HG02642 (cell line): ENCODE measurements around the gene PRAMEF8.
"Not testable (repeated sequence)": the region's sequence is repeated elsewhere in the genome, so short reads cannot be mapped to it uniquely, and the experiment has no call there.

Source experiments
- ATAC-seq: cut with Tn5 transposase; IDR thresholded peaks from one replicate; pipeline ENCODE4 v1.9.1; 2021; ENCODE audit warnings: mild to moderate bottlenecking; ENCODE audit not compliant: unreplicated experiment, poor library complexity

The PRAMEF8 gene

DNA sequence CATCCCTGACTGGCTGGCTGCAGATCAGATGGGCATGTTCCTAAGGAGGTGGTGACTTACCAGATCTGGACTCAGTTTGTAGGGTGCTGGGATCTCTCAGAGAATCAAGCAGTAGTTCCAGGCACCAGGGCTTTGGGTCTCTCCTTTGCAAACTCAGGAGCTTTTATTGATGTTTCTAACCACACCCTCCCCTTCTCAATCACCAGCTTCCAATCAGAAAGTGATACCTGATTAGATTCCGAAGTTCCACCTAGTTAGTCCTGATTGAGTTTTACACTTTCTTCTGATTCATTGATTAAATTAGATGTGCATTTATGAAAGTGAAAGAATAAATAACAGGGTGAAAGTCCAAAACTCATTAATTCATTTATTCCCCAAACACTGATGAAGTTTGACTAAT, at the start of gene PRAMEF8:
Gene PRAMEF8 (minus strand): TSS at position 101 of the 400 bp plus-strand sequence. CDS start 1,046 bp downstream, outside the sequence.
- ATAC-seq, result not testable (repeated sequence)

GRCh38 chr1:13315281-13315680, 30.3 kb upstream of the PRAMEF8 start, which contains the start of gene PRAMEF15:
PRAMEF15 (plus strand) TSS chr1:13315581; CDS start chr1:13318408, 2,827 bp downstream.
- not testable (repeated sequence) for ATAC-seq

DNA sequence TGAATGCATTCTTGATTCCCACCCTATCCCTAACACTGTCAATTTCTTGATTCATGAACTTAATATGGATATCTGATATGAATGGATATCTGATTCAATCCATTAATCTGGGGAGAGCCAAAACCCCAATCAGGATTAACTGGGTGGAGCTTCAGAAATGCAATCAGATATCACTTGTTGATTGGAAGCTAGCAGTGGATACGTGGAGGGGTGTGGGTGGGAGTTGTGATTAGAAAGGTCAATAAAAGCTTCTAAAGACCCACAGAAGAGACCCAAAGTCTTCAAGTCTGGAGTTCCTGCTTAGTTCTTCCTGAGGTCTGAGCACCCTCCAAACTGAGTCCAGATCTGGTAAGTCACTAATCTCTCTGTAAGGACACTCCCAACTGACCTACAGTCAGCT, 18.3 kb upstream of the PRAMEF8 start, which contains the start of gene PRAMEF33:
Gene PRAMEF33 (plus strand): TSS at position 301 of the 400 bp plus-strand sequence. CDS start 2,416 bp downstream, outside the sequence.
- ATAC-seq, result not testable (repeated sequence)

DNA sequence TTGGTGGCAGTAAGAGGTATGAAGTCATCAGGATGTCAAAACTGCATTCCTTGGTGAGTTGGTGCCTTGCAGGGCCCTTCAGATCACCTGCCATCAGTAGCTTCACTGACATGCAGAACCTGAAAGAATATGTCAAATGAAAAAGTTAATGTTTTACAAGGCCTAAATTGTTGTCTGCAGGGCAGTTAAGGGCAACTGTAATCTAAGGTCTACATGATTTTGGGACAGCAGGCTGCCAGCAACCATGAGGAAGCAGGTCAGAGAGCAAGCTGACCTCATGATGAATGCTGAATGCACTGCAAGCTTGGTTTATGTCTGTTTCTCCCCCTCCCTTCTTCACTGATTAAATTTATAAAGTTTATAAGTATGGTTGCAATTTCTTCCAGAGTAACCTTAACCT, 17.3 kb upstream of the PRAMEF8 start:
- not testable (repeated sequence) for ATAC-seq

DNA sequence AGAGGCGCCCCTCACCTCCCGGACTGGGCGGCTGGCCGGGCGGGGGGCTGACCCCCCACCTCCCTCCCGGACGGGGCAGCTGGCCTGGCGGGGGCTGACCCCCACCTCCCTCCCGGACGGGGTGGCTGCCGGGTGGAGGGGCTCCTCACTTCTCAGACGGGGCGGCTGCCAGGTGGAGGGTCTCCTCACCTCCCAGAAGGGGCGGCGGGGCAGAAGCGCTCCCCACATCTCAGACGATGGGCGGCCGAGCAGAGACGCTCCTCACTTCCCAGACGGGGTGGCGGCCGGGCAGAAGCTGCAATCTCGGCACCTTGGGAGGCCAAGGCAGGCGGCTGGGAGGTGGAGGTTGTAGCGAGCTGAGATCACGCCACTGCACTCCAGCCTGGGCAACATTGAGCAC, 13.8 kb upstream of the PRAMEF8 start:
- not testable (repeated sequence) for ATAC-seq

DNA sequence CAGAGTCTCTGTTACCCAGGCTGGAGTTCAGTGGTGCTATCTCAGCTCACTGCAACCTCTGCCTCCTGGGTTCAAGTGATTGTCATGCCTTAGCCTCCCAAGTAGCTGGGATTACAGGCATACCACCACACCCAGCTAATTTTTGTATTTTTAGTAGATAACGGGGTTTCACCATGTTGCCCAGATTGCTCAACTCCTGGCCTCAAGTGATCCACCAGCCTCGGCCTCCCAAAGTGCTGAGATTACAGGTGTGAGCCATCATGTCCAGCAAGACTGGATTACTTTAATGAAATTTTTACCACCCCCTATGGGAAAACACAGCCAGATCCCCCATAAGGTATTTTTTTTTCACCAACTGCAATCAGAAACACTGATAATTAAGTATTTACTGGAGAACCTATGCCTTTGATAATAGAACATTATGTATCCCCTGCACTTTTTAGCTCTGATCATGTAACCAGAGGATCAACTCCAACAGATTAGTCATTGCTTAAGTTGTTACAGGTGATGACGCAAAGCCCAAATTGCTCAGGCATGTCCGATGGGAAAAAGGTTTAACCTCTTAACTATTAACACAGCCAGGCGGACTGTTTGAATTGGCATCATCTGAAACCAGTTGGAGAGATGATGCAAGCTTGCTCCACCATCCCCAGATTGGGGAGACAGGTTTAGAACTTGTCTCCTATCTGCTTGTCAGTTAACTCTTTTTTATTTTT, 12.4 kb upstream of the PRAMEF8 start:
- not testable (repeated sequence) for ATAC-seq

DNA sequence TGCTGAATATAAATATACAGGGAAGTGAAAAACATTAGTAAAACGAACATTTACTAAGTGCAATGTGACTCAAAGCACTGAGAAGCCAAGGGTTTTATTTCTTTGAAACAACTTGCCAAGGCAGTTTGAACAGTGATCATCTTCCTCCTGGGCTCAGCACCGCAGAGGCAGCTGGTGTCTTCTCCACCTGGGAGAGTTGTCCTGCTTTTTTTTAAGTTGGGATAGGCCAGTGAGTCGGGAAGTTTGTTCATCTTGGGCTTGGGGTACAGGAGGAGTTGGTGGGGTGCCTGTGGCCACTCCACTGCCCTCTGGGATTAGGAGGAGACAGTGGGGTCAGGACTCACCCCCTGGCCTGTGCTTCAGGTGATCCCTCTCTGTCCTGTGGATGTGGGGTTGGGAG, 4.1 kb upstream of the PRAMEF8 start:
- ATAC-seq, result not testable (repeated sequence)

GRCh38 chr1:13279617-13280016, 5.3 kb downstream of the PRAMEF8 start:
- not testable (repeated sequence) for ATAC-seq

DNA sequence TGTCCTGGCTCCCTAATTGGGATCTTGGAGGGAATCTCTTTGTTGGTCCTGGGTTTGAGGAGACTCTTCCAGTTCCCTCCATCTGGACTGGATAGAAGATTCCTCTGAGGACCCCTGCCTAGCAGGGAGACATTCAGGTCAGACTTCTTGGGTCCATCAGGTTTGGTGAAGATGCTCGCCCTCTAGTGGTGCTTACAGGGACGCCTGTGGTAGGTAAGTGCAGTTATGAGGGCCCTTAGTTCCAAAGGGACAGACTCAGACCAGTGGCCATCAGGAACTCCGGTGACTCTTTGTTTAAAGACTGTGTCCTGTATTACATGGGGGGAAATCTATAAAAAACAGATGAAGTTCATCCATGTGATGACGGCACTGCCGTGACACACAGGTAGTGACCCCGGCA, 7.9 kb downstream of the PRAMEF8 start:
- ATAC-seq, result not testable (repeated sequence)

DNA sequence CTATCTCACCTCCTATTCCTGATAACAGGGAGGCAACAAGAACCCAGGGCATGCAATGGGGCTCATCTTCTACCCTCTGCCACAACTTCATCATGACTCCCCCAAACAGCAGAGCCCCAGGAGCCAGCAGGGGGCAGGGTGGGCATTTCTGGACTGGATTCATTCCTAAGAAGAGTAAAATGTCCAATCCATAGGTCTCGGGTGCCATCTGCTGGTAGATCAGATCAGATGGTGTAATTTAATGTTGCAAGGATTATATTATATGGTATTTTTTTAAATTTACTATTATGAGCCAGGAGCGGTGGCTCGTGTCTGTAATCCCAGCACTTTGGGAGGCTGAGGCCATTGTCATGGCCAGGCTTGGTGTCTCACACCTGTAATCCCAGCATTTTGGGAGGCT, 19.8 kb downstream of the PRAMEF8 start:
- not testable (repeated sequence) for ATAC-seq

DNA sequence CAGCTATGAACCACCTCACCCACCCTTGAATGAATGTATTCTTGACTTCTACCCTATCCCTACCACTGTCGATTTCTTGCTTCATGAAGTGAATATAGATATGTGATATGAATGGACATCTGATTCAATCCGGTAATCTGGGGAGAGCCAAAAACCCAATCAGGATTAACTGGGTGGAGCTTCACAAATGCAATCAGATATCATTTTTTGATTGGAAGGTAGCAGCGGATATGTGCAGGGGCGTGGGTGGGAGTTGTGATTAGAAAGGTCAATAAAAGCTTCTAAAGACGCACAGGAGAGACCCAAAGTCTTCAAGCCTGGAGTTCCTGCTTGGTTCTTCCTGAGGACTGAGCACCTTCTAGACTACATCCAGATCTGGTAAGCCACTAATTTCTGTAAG, 31.0 kb downstream of the PRAMEF8 start, which contains the start of gene PRAMEF5:
Gene PRAMEF5 (plus strand): TSS at position 301 of the 400 bp plus-strand sequence. CDS start 5,071 bp downstream, outside the sequence.
- not testable (repeated sequence) for ATAC-seq

DNA sequence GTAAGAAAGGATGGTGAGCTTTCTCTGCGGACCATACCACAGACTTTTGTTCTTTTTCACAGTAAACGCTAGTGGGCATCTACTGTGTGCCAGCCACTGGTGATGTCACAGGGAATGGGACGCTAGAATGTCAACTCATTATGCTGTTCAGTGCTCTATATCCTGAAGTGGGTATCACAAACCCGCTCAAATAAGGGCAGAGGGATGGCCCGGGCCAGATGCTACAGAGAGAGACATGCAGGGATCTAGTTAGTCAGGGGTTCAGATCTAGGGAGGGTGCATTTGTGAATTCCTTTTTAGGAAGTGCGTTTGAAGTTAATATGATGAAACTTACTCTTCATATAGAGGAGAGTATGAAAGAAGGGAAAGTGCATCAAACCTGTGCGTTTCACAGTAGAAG, 37.8 kb downstream of the PRAMEF8 start:
- not testable (repeated sequence) for ATAC-seq

DNA sequence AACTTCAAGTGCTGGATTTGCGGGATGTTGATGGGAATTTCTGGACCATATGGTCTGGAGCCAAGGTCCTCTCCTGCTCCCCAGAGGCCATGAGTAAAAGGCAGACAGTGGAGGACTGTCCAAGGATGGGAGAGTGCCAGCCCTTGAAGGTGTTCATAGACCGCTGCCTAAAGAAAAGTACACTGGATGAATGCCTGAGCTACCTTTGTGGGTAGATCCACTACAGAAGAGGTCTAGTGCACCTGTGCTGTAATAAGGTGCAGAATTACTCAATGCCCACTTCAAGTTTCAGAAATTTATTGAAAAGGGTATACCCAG, 38.4 kb downstream of the PRAMEF8 start:
- not testable (repeated sequence) for ATAC-seq

GRCh38 chr1:13245841-13246553, 38.9 kb downstream of the PRAMEF8 start:
- not testable (repeated sequence) for ATAC-seq

- ATAC-seq, result not testable (repeated sequence)
Observed at GRCh38 chr1:13243536-13244263, 41.2 kb downstream of the PRAMEF8 start.

GRCh38 chr1:13239633-13240032, 45.3 kb downstream of the PRAMEF8 start:
- ATAC-seq, result not testable (repeated sequence)

DNA sequence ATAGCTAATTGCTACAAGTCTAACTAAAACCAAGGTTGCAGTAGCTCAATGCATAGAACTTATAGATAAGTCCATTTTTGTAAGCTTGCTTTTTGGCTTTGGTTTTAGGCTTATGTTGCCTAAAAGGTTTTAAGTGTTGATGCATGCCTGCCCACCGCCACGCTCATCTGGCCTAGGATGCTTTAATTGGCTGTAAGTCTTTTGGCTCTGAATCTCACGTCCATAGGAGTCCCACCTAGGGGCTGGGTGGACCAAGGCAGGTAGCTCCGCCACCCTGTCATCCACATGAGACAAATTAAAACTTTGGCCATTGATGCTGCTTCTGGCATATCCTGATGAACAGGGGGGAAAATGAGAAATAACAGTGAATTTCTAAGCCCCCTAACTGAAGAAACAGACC, 47.4 kb downstream of the PRAMEF8 start:
- not testable (repeated sequence) for ATAC-seq

GRCh38 chr1:13234057-13234456, 50.9 kb downstream of the PRAMEF8 start:
- ATAC-seq, result not testable (repeated sequence)

- not testable (repeated sequence) for ATAC-seq
Observed at GRCh38 chr1:13232056-13232455, 52.9 kb downstream of the PRAMEF8 start.
